Neutrophil (primary cell): ENCODE results near the gene RNF144A.
A peak's percentile ranks its signal among the peaks of the same experiment; 100 is the strongest.

Source experiments
- H3K27ac ChIP-seq: fragments of 200-600 bp; sonication (generic); 2 replicates; pipeline ENCODE4 v1.5.1; 2016; ENCODE audit warnings: mild to moderate bottlenecking, moderate library complexity
- H3K27me3 ChIP-seq: fragments of 200-600 bp; sonication (generic); 2 replicates; pipeline ENCODE4 v1.6.0; 2016; ENCODE audit warnings: mild to moderate bottlenecking
- H3K36me3 ChIP-seq: fragments of 200-600 bp; sonication (generic); 2 replicates; pipeline ENCODE4 v1.5.1; 2017
- H3K4me1 ChIP-seq, 2 experiments: fragments of 200-600 bp in 1 of 2; sonication (generic) in 1 of 2; 1 replicate in 1 of 2; 2 replicates in 1 of 2; pipeline versions ENCODE4 v1.5.1 to v1.6.1; 2013 to 2016; ENCODE audit warnings: low read depth in 1 of 2, low read length in 1 of 2, mild to moderate bottlenecking in 1 of 2, moderate library complexity in 1 of 2; ENCODE audit not compliant: control insufficient read depth in 1 of 2, insufficient read depth in 1 of 2
- H3K4me3 ChIP-seq, 2 experiments: fragments of 200-600 bp in 1 of 2; sonication (generic) in 1 of 2; 1 replicate in 1 of 2; 2 replicates in 1 of 2; pipeline ENCODE4 v1.5.1; 2013 to 2016; ENCODE audit warnings: low read depth in 1 of 2, low read length in 1 of 2, mild to moderate bottlenecking in 1 of 2, moderate library complexity in 1 of 2
- H3K9me3 ChIP-seq: fragments of 200-600 bp; sonication (generic); 2 replicates; pipeline ENCODE4 v1.5.1; 2016
- CTCF ChIP-seq: fragments of 200-600 bp; sonication (generic); IDR thresholded peaks from 2 replicates; pipeline ENCODE4 v1.5.1; 2016; ENCODE audit warnings: antibody characterized with exemption

RNF144A gene

DNA sequence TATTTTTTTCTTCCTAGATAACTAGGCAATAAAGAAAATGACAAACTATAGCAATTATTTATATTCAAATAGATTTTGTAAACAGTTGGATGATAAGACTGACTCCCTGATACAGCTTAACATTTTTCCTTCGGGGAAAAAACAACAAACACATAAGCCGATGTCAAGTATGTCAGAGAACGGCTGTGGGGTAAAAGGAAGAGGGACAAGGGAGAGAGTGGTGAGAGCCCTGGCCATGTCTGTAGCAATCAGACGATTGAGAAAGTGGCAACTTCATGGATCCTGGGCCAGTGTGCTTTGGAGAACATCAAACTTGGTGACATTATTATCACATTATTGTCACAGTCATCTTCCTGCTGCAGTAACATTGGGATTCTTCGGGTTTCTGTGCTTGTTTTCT is 65.2 kb downstream of the RNF144A start:
- H3K4me3 ChIP-seq, result no peak overlapping the region
- TF ChIP-seq CTCF, result no peak
- H3K27ac ChIP-seq, result peak overlapping the region; percentile 26
- H3K9me3 ChIP-seq, result no peaks in the 10 kb centered on the region
- peaks cover 31 to 41% of the 10 kb centered on the region in 2 experiments for H3K4me1 ChIP-seq
- no peaks in the 10 kb centered on the region for H3K36me3 ChIP-seq
- no peaks in the 10 kb centered on the region for H3K27me3 ChIP-seq

- no peaks in the 10 kb centered on the region for H3K9me3 ChIP-seq
- TF ChIP-seq CTCF, result no peak
- no peaks in the 10 kb centered on the region for H3K36me3 ChIP-seq
- H3K4me3 ChIP-seq, result no peak overlapping the region
- H3K27ac ChIP-seq, result peak overlapping the region; percentile 26
- no peaks in the 10 kb centered on the region for H3K27me3 ChIP-seq
- H3K4me1 ChIP-seq, result peaks cover 32 to 41% of the 10 kb centered on the region in 2 experiments
Measured at GRCh38 chr2:6982934-6983589, 65.8 kb downstream of the RNF144A start.

GRCh38 chr2:6986301-6986911 is 69.2 kb downstream of the RNF144A start:
- H3K27me3 ChIP-seq, result no peaks in the 10 kb centered on the region
- H3K9me3 ChIP-seq, result no peaks in the 10 kb centered on the region
- peaks cover 32 to 41% of the 10 kb centered on the region in 2 experiments for H3K4me1 ChIP-seq
- TF ChIP-seq CTCF, result no peak
- H3K36me3 ChIP-seq, result no peaks in the 10 kb centered on the region
- H3K4me3 ChIP-seq, result no peak overlapping the region
- H3K27ac ChIP-seq, result peak overlapping the region; percentile 75

- Histone ChIP-seq H3K9me3 (no peaks in the 10 kb centered on the region), H3K4me3 (no peak overlapping the region)
- no peak for TF ChIP-seq CTCF
Measured at GRCh38 chr2:6986912-6987361, 69.7 kb downstream of the RNF144A start.

GRCh38 chr2:6990871-6991270 is 73.7 kb downstream of the RNF144A start:
- H3K4me1 ChIP-seq, result peaks cover 22 to 24% of the 10 kb centered on the region in 2 experiments
- H3K27me3 ChIP-seq, result no peaks in the 10 kb centered on the region
- TF ChIP-seq CTCF, result no peak
- no peak overlapping the region for H3K27ac ChIP-seq
- no peaks in the 10 kb centered on the region for H3K9me3 ChIP-seq
- H3K36me3 ChIP-seq, result no peaks in the 10 kb centered on the region
- H3K4me3 ChIP-seq, result no peak overlapping the region

More at GRCh38 chr2:6986912-6987361, 69.7 kb downstream of the RNF144A start:
- H3K27me3 ChIP-seq, result no peaks in the 10 kb centered on the region
- H3K27ac ChIP-seq, result peak overlapping the region; percentile 75
- H3K36me3 ChIP-seq, result no peaks in the 10 kb centered on the region
- peaks cover 32 to 39% of the 10 kb centered on the region in 2 experiments for H3K4me1 ChIP-seq
